Fibroblast of villous mesenchyme (primary cell): ENCODE data around the gene CD276. TPM values are rescaled to one million over a fixed set of nuclear protein-coding genes. Genes with fewer than 3 reads are reported as not detected.

Source experiments
- DNase-seq: peaks from one replicate; pipeline ENCODE4 v3.0.0-alpha.2; 2010; ENCODE audit warnings: low read depth
- H3K4me3 ChIP-seq: 2 replicates; pipeline ENCODE4 v1.5.1; 2011; ENCODE audit warnings: low read depth, mild to moderate bottlenecking, low read length
- total RNA-seq: library from RNA; depleted of rRNA; stranded (reverse); fragments of >200 nt; gene quantifications from 2 replicates; pipeline ENCODE4 v1.2.3, GENCODE V29; 2012
- TF ChIP-seq, protein P1 (sequence below): IDR thresholded peaks from 2 replicates; pipeline ENCODE4 v1.5.1; 2012; ENCODE audit warnings: low read depth, mild to moderate bottlenecking, low read length; ENCODE audit not compliant: insufficient read depth

The CD276 gene
- total RNA-seq, 1 donor: 81.2 TPM

DNA sequence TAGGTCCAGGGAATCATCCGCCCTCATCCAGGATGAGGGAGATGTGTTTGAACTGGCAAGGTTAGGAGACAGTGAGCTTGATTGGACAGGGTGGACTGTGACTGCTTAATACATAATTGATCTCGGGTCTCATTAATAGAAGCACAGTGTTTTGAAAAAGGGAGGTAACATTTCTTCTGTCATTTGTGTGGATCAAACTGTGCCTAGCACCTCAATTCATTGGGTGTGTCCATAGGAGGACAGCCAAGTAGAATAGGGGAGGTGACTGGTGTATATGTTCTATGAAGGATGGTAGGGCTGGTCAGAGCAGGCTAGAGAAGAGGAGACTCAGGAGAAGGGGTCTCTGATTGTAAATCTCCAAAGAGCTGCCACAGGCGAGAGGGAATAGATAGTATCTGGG, 71.8 kb downstream of the CD276 start:
- TF ChIP-seq, protein P1, sequence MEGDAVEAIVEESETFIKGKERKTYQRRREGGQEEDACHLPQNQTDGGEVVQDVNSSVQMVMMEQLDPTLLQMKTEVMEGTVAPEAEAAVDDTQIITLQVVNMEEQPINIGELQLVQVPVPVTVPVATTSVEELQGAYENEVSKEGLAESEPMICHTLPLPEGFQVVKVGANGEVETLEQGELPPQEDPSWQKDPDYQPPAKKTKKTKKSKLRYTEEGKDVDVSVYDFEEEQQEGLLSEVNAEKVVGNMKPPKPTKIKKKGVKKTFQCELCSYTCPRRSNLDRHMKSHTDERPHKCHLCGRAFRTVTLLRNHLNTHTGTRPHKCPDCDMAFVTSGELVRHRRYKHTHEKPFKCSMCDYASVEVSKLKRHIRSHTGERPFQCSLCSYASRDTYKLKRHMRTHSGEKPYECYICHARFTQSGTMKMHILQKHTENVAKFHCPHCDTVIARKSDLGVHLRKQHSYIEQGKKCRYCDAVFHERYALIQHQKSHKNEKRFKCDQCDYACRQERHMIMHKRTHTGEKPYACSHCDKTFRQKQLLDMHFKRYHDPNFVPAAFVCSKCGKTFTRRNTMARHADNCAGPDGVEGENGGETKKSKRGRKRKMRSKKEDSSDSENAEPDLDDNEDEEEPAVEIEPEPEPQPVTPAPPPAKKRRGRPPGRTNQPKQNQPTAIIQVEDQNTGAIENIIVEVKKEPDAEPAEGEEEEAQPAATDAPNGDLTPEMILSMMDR: no peak
- no peak for DNase-seq

DNA sequence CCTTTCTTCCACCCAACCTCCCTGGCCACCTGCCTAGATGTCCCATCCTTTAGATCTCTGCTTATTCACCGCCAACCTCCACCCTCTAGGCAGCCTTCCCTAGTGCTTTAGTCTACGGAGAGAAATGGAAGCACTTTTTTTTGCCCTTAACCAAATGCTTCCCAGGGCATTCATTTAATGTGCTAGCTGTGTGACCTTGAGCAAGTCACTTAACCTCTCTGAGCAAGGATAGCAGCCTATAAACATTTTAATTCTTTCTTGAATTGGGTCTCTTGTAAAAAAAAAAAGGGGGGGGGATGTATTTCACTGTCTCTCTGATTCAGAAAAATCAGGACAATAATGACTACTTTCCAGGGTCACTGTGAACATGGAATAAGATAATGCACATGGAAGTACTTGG, 72.2 kb downstream of the CD276 start:
- H3K4me3 ChIP-seq: no peak overlapping the region
- DNase-seq: no peak
- TF ChIP-seq, protein P1: no peak

More for the DNA sequence above, 71.8 kb downstream of the CD276 start:
- no peak overlapping the region for H3K4me3 ChIP-seq

DNA sequence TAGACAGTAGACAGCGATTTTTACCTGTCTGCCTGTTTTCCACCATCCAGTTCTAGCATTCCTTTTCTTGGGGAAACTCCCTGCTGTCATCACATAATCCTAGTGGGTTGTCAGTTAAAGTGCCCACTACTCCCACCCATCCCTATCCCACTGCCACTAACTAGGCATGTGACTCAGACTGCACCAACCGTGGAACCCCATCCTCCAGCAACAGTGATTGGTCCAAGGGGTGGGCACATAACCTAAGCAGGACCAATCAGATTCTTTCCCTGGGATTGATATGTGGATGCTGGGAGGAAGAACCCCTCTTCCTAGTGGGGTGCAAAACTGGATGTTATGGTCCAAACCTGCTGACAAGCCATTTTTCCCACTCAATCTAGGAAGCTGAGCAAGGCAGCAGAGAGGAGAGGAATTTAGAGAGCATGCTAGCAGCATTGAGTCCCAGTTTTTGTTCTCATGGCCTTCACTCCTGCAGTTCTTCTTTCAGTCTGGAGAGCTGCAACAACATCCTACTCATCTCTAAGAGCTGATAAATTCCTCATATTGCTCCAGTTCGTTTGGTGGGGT, 72.8 kb downstream of the CD276 start:
- no peak overlapping the region for H3K4me3 ChIP-seq
- DNase-seq: no peak
- TF ChIP-seq, protein P1: no peak

DNA sequence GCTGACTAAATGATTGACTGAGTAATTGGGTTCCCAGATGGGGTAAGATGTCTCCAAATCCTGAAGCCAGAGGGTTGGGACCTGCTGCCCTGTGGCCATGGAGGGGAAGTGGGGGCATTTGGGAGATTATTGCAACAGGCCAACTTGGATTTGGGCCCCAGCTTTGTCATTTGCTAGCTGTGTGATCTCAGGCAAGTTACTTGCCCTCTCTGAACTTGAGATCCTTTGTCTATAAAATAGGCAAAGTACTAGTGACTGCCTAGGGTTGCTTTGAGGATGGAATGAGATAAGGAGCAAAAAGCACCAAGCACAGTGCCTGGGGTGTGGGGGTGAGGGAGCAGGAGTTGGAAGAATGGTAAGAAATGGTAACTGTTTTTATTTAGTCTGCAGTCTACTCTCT, 73.4 kb downstream of the CD276 start:
- TF ChIP-seq, protein P1: no peak
- DNase-seq: no peak
- H3K4me3 ChIP-seq: no peak overlapping the region

DNA sequence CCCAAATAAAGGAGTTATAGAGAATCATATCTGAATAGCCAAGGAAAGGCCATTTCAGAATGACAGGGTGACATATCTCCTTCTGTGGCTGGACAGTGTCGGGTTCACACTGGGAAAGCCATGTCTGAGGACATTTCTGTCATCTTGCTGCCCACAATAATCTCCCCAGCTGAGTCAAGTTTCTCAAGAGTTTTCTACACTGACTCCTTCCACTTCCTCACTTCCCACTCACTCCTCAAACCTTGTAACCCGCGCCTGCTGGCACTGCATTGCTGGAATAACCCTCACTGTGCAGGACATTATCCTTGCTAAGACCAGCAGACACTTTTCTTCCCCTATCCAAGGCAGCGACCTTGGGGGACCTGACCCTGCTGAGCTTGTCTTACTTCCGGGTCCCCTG, 74.3 kb downstream of the CD276 start:
- no peak for DNase-seq
- H3K4me3 ChIP-seq: no peak overlapping the region
- TF ChIP-seq, protein P1: no peak

DNA sequence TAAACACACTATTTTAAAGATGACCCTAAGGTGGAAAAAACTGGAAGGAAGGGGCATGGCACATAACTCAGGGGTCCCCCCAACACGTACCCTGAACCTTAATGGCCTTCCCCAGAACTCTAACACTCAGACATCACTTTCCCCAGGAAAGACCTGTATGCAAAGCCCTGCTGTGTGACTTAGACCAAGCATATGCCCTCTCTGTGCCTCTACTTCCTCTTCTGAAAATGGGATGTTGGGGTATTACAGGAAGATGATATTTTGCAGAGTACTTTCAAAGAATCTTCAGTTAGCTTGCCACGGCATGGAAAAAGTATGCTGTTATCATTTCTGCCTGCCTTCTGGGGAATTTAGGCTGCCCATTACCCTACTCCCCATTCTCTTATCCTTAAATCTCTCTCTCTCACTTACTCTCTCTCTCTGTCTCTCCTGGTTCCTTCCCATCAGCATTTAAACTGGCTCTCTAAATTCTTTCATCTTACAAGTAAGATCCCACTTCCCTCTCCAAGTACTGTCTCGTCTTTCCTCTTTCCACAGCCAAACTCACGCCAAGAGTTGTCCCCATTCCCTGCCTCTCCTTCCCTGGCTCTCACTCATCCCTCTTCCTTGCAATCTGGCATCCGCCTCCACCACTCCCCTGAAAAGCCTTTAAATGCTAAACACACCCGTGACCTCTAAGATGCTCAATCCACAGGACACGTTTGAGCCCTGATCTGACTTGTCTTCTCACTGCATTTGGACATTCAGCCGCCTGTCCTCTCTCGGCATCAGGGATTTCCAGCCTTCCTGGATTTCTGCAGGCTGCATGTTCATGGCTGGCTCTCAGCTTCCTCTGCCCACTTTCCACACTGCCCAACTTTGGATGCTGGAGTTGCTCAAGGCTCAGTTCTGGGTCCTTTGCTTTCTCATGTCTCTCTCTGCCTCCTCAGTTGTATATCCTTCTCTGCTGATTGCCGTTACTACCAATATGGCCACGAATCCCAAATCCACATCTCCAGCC, 76.4 kb downstream of the CD276 start:
- DNase-seq: no peak
- H3K4me3 ChIP-seq: no peak overlapping the region
- TF ChIP-seq, protein P1: no peak
